DMS153 (cell line): ENCODE data around the gene TMEM143.

Experiments
- DNase-seq: peaks from one replicate; lab custom pipeline; 2025; lab: John Stamatoyannopoulos, UW

The TMEM143 gene

DNA sequence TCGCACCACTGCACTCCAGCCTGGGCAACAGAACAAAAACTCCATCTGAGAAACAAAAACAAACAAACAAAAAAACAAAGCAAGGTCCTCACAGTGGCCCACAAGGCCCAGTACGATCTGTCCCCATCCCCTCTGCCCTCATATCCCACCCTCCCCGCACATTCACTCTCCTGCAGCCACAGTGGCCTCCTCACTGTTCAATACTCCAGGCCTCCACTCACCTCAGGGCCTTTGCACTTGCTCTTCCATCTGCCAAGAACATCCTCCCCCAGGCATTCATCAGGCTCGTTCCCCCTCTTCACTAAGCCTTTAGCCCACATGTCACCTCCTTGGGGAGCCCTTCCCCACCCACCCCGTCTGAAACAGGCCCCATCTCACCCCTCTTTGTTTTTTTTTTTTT, 4.6 kb downstream of the TMEM143 start:
- DNase-seq: no peak

DNA sequence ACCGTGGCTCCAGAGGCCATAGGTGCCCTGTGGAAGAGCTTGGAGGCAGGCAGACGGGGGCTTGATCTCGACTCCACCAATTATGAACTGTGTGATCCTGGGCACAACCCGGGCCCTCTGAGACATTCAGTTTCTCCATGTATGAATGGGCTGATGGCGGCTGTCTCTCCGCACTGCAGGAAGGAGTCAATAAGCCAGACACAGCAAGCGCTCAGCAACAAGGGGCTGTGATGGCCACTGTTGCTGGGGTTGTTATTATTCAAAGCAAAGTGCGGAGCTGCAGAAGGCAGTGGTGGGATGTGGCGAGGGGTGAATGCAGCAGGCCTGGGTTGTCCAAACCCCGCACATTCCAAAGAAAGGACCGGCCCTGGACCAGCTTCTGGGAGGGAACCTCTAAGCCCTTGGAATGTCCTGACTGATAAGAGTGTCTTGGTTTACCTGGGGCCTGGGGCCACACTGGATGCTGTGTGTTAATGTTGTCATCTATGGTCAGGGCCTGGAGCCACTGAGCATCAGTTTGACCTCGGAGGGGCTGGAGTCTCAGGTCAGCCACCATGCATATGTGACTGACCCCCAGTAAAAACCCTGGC, 8.3 kb downstream of the TMEM143 start:
- DNase-seq: no peak

DNA sequence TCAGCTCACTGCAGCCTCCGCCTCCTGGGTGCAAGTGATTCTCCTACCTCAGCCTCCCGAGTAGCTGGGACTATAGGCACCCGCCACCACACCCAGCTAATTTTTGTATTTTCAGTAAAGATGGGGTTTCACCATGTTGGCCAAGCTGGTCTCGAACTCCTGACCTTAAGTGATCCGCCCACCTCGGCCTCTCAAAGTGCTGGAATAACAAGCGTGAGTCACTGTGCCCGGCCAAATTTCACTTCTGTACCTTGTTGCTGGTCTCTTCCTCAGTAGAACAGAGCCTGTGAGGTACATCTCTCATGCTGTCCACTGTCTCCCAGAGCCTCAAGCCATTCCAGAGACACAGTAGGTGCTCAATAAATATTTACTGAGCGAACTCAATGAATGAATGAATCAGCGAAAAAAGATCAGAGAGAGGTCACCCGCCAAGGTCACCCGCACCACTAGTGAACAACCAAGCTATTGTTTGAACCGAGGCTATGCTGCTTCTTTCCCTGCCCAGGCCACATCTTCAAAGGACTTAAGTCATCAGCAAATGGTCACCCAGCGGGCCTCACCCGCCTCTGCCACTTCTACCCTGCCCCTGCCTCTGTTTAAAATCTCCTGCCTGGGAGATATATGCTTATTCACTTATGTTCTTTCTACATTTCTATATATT, 9.3 kb downstream of the TMEM143 start:
- no peak for DNase-seq

DNA sequence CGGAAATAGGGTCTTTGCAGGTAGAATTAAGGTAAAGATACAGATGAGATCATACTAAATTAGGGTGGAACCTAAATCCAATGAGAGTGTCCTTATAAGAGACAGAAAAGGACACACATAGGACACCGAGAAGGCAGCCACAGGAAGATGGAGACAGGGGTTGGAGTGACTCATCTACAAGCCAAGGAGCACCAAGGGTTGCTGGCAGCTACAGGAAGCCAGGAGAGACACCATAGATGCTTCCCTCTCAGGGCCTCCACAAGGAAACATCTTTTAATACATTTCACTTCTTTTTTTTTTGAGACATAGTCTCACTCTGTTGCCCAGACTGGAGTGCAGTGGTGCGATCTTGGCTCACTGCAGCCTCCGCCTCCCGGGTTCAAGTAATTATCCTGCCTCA, 10.1 kb downstream of the TMEM143 start:
- no peak for DNase-seq

DNA sequence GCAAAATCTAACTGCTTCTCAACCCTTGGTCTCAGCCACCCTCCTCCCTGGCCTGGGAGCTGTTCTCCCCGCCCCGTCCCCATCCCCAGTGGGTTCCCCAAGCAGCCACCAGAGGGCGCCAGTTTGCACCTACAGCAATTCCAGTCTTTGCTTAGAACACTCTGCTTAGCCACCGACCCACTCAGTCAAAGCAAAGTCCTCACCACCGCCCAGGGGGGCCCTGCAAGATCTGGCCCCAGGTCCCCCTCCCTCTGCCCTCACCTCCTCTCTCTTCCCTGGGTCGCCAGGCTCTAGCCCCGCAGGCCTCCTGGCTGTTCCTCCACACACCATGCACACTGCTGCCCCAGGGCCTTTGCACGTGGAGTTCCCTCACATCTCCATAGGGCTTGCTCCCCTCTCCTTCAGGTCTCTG, 12.4 kb downstream of the TMEM143 start:
- DNase-seq: no peak

DNA sequence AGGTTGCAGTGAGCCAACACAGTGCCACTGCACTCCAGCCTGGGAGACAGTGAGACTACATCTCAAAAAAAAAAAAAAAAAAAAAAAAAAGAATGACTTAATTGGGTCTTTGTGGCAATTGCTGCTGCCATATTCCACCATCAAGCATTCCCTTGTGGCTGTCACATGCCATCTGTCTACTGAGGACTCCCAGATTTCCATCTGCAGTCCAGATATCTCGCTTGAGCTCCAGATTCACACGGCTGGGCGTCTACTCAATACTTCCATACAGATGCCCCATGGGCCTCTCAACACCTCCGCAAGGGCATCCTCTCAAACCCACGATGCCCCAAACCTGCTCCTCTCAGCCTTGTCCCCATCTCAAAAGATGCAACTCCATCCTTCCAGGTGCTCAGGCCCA, 12.9 kb downstream of the TMEM143 start:
- DNase-seq: no peak

DNA sequence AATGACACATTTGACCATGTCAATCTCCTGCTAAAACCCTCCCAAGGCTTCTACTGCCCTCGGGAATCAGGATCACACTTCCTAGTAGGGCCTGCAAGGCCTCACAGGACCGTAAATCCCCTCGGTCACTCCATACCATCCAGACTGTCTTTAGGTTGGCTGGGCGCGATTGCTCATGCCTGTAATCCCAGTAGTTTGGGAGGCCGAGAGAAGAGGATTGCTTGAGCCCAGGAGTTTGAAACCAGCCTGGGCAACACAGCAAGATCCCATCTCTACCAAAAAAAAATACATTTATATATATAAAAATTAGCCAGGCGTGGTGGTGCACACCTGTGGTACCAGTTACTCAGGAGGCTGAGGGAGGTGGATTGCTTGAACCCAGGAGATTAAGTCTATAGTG, 15.0 kb downstream of the TMEM143 start:
- no peak for DNase-seq

DNA sequence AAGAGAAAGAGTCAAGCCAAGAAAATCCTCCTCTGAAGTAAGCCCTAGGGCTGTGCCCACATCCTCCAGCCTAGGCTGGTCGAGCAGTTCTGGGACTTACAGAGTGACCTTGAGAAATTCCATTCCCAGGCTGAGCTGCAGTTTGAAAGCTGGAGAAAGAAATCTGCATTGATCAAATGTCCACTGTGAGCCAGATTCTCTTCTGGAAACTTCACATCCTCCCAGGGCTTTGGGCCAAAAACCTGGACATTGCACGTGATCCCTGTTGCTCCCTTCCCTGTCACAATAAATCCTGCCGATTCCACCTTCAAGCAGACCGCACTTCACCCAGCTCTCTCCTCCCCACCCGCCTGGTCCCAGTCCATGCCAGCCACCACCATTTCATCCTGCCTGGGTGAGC, 15.7 kb downstream of the TMEM143 start:
- no peak for DNase-seq

DNA sequence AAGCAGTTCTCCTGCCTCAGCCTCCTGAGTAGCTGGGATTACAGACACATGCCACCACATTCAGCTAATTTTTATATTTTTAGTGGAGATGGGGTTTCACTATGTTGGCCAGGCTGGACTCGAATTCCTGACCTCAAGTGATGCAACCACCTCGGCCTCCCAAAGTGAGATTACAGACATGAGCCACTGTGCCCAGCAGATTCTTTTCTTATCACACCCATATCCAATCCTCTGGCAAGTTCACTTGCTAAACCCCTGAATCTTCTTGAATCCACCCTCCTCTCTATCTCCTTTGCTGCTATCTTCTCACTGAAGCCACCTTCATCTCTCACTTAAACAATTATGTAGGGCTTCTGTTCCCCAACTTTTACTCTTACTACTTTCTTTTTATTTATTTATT, 17.5 kb downstream of the TMEM143 start:
- no peak for DNase-seq

DNA sequence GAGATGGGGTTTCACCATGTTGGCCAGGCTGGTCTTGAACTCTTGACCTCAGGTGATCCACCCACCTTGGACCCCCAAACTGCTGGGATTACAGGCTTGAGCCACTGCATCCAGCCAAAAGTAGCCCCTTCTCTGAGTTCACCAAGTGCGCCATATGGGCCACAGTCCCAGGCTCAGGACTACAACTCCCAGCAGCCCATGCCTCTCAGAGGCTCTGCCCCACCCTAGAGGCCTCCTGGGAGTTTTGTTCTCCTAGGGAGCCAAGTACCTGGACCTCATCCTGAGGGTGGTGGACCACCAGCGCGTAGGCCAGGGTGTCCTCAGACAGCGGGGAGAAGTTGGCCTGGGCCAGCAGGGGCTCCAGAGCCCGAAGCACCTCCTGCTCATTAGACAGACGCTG, 18.8 kb downstream of the TMEM143 start:
- no peak for DNase-seq

DNA sequence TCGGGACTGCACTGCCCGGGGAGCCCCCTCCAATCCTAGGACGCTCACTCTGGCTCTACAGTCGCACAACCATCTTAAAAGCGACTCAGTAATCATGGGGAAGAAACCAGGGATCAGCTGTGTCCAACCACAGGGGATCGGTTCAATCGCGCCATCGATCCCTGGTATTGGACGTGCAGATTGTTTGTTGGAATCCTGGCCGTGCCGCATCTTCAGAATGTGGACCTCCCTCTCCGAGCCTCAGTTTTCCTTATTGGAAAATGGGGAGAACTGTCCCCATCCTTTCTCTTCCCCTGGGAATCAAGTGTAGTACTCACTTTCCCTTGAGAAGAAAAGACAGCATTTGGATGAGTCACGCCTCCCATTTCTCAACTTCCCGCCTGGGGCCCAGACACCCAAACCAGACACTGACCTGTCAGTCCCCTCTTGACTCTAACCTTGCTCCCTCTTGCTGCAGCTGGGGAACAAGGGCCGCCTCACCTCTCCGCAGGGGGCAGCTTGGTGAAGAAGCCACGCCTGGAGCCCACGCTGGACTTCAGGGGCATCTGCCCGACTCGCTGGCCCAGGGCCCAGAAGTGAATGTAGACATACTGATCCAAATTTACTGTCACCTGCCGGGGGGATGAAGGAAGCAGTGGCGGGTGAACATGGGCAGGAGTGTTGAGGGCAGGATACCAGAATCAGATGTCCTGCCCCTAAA, 20.7 kb downstream of the TMEM143 start:
- DNase-seq: no peak

DNA sequence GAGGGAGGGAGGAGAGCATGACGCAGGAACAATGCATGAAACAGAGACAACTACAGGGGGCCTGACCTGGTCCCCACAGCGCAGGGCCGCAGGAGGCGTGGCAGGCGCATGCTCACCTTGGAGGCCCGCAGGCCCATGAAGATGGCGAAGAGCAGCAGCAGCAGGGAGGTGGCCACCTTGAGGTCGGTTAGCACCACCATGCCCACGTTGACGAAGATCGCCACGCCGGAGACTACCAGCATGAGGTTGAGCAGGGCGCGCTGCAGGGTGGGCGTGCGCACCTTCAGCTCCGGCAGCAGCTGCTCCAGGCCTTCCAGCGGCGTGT, 21.4 kb downstream of the TMEM143 start:
- no peak for DNase-seq

DNA sequence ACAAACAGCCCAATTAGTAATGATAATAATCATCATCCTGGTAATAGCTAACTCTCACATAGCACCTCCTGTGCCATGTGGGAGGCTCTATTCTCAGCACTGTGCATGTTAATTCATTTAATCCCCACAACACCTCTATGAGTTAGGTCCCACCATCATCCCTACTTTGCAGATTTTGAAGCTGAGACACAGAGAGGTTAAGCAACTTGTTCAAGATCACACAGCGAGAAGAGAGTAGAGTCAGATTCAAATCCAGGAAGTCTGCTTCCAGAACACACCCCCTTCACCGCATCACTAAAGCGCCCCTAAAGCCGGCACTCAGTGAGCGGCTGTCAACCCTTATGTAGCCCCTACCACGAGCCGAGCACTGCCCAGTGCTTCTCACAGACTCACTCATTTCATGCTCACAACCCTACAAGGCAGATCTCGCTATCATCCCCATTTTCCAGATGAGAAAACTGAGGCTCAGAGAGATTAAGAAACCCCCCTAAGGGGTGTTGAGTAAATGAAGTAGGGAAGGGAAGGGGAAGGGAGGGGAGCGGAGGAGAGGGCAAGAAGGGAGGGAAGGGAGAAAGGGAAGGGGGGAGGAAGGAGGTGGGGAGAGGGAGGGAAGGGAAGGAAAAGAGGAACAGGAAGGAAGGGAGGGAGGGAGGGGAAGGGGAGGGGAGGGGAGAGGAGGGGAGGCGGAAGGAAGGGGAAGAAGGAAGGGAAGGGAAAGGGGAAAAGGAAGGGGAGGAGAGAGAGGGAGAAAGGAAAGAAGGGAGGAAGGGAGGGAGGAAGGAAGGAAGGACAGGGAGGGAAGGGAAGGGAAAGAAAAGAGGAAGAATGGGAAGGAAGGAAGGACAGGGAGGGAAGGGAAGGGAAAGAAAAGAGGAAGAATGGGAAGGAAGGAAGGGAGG, 22.0 kb downstream of the TMEM143 start:
- no peak for DNase-seq

DNA sequence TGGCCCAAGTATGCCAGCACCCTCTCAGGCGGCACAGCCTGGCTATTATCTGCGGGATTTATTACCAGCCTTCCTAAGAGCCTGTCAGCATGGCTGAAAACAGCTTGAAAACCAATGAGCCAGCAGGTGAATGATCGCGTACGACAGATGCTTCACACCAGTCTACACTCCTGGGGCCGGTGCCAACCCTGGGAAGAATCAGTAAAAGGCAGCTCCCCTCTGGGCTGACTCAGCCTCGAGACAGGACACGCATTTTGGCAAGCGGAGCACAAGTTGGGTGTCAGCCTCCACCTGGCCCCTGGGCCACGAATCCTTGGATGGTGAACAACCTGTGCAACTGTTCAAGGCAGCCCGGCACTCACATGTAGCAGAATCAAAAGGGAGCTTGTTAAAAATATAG, 22.7 kb downstream of the TMEM143 start:
- DNase-seq: peak; percentile 46

DNA sequence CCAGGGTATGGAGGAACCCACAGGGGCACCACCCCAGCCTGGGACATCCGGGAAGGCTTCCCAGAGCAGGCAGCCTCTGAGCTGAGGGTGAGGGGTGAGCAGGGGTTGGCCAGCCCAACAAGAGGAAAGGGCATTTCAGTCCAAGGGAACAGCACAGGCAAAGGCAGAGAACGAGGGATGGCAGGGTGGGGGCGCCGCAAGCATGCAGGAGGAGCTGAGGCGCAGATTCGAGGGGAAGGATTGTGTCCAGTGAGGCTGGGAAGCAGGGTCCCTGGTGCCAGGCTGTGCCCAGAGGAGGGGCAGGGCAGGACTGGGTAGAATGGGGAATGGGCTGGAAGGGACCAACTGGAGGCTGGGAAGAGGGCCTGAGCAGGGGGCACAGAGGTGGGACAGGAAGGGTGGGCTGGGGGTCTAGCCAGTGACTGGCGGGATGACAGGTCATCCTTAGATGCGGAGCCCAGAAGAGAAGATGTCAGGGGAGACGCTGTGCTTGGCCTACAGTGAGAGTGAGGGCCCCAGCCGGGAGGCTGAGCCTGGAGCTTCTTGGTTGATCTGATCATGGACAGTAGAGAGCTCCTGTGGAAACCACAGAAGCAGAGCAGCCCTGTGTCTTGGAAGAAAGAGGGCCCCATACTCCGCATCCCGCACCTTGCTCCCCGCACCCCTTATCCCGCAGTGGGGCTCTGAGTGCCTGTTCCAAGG, 24.8 kb downstream of the TMEM143 start:
- no peak for DNase-seq

DNA sequence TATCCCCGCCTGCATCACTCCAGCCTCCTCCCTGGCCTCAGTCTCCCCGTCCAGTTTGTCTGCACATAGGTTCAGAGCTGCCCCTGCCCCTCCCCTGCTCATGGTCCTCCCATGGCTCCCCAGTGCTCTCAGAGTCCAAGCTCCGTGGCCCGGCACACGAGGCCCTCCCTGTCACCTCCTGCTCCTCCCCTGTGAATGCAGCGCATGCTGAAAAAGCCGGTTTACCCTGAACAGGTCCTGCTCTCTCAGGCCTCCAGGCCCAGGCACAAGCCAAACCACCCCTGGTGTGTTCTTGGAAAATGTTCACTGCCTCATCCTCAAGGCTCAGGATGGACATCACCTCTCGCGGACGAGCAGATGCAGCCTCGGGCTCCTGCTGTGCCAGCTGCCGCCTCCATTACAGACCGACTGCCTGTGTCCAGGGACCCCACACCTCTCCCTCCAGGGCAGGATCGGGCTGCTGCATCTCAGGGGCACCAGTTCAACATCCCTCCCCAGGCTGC, 25.4 kb downstream of the TMEM143 start:
- DNase-seq: no peak

DNA sequence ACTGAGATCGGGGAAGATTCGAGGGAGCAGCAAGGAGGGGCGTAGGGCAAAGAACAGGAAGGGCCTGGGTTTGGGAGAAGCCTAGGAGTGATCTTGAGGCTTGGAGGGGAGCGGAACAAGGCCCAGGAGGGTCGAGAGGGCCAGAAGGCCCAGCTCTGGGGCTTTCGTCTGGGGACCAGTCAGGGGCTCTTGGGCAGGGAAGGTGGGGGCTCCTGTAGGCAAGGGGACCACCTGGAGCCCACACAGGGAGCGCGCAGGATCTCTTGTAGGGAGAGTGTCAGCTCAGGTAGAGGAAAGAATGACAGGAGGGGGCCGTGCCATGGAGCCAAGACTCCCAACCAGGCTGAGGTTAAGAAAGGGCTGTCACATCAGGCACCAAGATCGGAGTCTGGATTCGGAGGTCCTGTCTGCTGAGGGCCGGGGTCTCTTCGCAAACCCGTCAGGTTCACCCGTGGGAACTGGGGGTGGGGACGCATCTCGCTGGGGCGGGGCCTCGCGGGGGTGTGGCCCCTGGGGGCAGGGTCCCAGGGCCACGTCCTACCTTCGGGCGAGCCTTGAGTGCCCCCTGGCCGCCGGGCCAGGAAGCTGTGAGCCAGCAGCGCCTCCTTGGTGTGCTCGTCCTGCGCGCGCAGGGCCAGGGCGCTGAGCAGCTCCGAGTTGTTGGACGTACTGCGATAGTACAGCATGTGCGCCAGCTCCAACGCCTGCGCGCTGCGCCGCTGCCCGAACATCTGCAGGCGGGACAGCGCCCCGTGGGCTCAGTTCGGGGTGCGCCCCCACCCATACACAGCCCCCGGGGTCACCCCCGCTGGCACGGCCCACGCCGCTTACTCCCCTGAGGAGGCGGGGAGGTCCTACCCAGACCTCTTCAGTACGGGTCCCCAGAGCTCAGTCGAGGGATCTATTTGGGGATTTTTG, 30.0 kb downstream of the TMEM143 start:
- peak; percentile 89 for DNase-seq

DNA sequence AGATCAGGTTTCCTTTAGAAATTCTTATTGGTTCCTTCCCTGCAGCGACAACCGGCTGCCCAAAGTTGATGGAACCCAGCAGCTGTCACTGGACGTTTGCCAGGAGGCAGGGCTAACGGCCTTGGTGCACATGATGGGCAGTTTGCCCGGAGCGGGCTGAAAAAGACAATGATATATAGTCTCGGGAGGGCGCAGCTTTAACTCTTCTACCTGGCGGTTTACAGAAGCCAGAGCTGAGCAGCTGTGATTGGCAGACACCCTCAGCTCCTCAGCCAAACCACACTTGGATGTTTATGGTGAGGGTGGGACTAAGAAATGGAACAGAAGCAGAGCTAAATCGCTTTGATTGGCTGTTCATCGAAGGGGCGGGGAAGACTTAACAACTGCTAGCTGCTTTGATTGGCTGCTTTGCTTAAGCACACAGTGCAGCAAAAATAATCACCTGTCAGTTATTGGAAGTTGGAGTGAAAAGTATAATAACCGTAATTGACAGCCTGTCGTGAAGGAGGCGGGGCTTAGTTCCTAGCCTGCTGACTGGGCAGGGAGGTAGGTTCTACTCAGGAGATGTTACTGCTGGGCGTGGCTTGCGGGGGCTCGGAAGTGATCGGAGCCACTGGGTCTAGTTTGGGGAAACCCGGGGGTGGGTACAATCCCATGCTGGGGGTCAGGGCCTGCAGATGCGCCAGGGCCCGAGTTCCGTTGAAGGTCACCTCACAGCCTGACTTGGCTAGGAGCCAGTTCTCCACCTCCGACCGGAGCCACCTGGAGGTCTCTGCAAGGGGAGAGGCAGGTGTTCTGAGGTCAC, 30.9 kb downstream of the TMEM143 start:
- peak; percentile 100 for DNase-seq

DNA sequence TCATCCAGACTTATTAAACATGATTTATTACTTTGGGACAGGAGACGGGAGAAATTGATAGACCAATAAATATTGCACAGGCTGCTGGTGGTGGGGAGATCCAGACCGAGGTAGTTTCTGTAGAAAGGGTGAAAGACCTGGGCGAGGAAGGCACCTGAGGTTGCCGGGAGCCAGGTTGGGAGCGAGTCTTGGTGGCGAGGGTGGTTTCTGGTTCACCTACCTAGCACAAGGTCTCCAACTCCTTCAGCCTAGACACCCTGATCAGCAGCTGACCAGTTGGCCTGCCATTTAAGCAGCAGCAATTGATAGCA, 31.4 kb downstream of the TMEM143 start:
- DNase-seq: no peak

DNA sequence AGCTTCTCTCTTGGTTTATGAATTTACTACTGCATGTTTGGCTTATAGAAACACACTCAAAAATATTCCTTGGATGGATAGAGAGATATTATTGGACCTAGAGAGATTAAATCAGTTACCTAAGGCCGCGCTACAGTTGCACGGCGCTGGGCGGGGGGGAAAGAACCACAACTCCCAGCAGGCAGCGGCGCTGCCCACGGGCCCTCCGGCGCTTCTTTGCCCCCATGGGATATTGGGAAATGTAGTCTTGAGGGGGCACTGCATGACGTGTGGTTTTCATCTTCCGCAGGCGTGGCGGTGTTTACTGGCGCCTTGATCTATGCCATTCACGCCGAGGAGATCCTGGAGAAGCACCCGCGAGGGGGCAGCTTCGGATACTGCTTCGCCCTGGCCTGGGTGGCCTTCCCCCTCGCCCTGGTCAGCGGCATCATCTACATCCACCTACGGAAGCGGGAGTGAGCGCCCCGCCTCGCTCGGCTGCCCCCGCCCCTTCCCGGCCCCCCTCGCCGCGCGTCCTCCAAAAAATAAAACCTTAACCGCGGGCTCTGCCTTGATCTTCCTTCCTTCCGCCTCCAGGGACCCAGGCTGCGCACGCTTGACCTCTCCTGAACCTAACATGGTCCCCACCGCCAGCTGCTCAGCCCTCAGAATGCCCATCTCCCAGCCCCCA, 33.6 kb downstream of the TMEM143 start:
- peak; percentile 94 for DNase-seq
